ENCODE measurements around the gene CFLAR. TPM values are rescaled to one million over a fixed set of nuclear protein-coding genes. Genes with fewer than 3 reads are reported as not detected.

Gene CFLAR
- 10.9 and 11.4 TPM in 2 replicates for total RNA-seq (ENCODE audit: low replicate concordance)

GRCh38 chr2:201116115-201116958 is at the start of gene CFLAR:
CFLAR (plus strand) TSS chr2:201116164; CDS start chr2:201129866, 13,702 bp downstream.
- Histone ChIP-seq H3K9ac (no peak within 1 kb of the TSS), H3K27me3 (no peaks in the 10 kb centered on the region), H4K20me1 (ENCODE audit: low read depth) (no peaks in the 10 kb centered on the region), H3K4me3 (peak within 1 kb of the TSS; percentile 54), H3K4me2 (peak within 1 kb of the TSS; percentile 75), H3K79me2 (ENCODE audit: low read depth) (no peaks in the 10 kb centered on the region), H3K4me1 (peaks cover 11% of the 10 kb centered on the region), H3K27ac (no peak within 1 kb of the TSS), H3K36me3 (no peaks in the 10 kb centered on the region), H3K9me3 (ENCODE audit: low read depth) (no peaks in the 10 kb centered on the region), H2AFZ (replicated peaks) (peak within 1 kb of the TSS; percentile 67), H3F3A (ENCODE audit: low read depth) (peaks cover 19% of the 10 kb centered on the region)
- Mint-ChIP-seq H3K27me3 (ENCODE audit: insufficient read depth, low read depth) (peaks cover 2% of the 10 kb centered on the region), H3K4me1 (peaks cover 4% of the 10 kb centered on the region), H3K36me3 (no peaks in the 10 kb centered on the region), H3K9me3 (peaks cover 6% of the 10 kb centered on the region), H3K4me3 (peak within 1 kb of the TSS; percentile 70), H3K27ac (no peak within 1 kb of the TSS)
- DNase-seq (ENCODE audit: low spot score): peak; percentile 58
- no peak for TF ChIP-seq CTCF (IDR thresholded peaks at IDR 0.05)
- TF ChIP-seq EZH2 (IDR thresholded peaks at IDR 0.05): no peak
- no peak for TF ChIP-seq EZH2phosphoT487 (IDR thresholded peaks at IDR 0.05)

- Mint-ChIP-seq H3K4me1 (peaks cover 26% of the 10 kb centered on the region), H3K4me3 (peak overlapping the region; percentile 97), H3K9me3 (no peaks in the 10 kb centered on the region), H3K27ac (peak overlapping the region; percentile 98), H3K27me3 (ENCODE audit: insufficient read depth, low read depth) (peaks cover 2% of the 10 kb centered on the region), H3K36me3 (no peaks in the 10 kb centered on the region)
- peak; percentile 3 for DNase-seq (ENCODE audit: low spot score)
- Histone ChIP-seq H3K9ac (peak overlapping the region; percentile 67), H3K4me3 (peak overlapping the region; percentile 88), H3K27ac (no peak overlapping the region), H3F3A (ENCODE audit: low read depth) (peaks cover 15% of the 10 kb centered on the region), H2AFZ (replicated peaks) (peak overlapping the region; percentile 96), H3K4me1 (peaks cover 11% of the 10 kb centered on the region), H3K27me3 (no peaks in the 10 kb centered on the region), H3K9me3 (ENCODE audit: low read depth) (no peaks in the 10 kb centered on the region), H3K79me2 (ENCODE audit: low read depth) (peaks cover 70% of the 10 kb centered on the region), H3K36me3 (no peaks in the 10 kb centered on the region), H3K4me2 (peak overlapping the region; percentile 97), H4K20me1 (ENCODE audit: low read depth) (no peaks in the 10 kb centered on the region)
- TF ChIP-seq EZH2phosphoT487 (IDR thresholded peaks at IDR 0.05): no peak
- no peak for TF ChIP-seq CTCF (IDR thresholded peaks at IDR 0.05)
- TF ChIP-seq EZH2 (IDR thresholded peaks at IDR 0.05): no peak
Observed at GRCh38 chr2:201070948-201071478, 45.0 kb upstream of the CFLAR start.

- Histone ChIP-seq H3K9ac (peak within 1 kb of the TSS; percentile 86), H3K36me3 (no peaks in the 10 kb centered on the region), H3K4me1 (peaks cover 11% of the 10 kb centered on the region), H3K27ac (peak within 1 kb of the TSS; percentile 84), H3K4me2 (peak within 1 kb of the TSS; percentile 97), H3K4me3 (peak within 1 kb of the TSS; percentile 88), H3F3A (ENCODE audit: low read depth) (peaks cover 15% of the 10 kb centered on the region), H3K79me2 (ENCODE audit: low read depth) (peaks cover 67% of the 10 kb centered on the region), H3K27me3 (no peaks in the 10 kb centered on the region), H4K20me1 (ENCODE audit: low read depth) (no peaks in the 10 kb centered on the region), H2AFZ (replicated peaks) (peak within 1 kb of the TSS; percentile 96), H3K9me3 (ENCODE audit: low read depth) (no peaks in the 10 kb centered on the region)
- no peak for TF ChIP-seq EZH2 (IDR thresholded peaks at IDR 0.05)
- peak; percentile 36 for TF ChIP-seq CTCF (IDR thresholded peaks at IDR 0.05)
- no peak for TF ChIP-seq EZH2phosphoT487 (IDR thresholded peaks at IDR 0.05)
- Mint-ChIP-seq H3K9me3 (no peaks in the 10 kb centered on the region), H3K4me3 (peak within 1 kb of the TSS; percentile 97), H3K4me1 (peaks cover 26% of the 10 kb centered on the region), H3K27ac (peak within 1 kb of the TSS; percentile 98), H3K27me3 (ENCODE audit: insufficient read depth, low read depth) (peaks cover 2% of the 10 kb centered on the region), H3K36me3 (no peaks in the 10 kb centered on the region)
- peak; percentile 96 for DNase-seq (ENCODE audit: low spot score)
Observed at GRCh38 chr2:201071479-201072200, 44.3 kb upstream of the CFLAR start, which contains the start of the genes HYCC2 and NDUFB3. HYCC2 (minus strand) TSS chr2:201071671; CDS start chr2:201024009, 47,662 bp downstream. NDUFB3 (plus strand) TSS chr2:201072001; CDS start chr2:201078883, 6,882 bp downstream.
